GM19328 (cell line): ENCODE results near the gene CCT8.
A peak's percentile ranks its signal among the peaks of the same experiment; 100 is the strongest.
"Not testable (repeated sequence)": the region's sequence is repeated elsewhere in the genome, so short reads cannot be mapped to it uniquely, and the experiment has no call there.

Experiments used
- ATAC-seq: cut with Tn5 transposase; IDR thresholded peaks from one replicate; pipeline ENCODE4 v1.9.1; 2021; ENCODE audit warnings: mild to moderate bottlenecking, moderate library complexity; ENCODE audit not compliant: unreplicated experiment

The CCT8 gene

GRCh38 chr21:29024474-29025327 is 48.7 kb downstream of the CCT8 start, which contains the start of gene USP16:
Gene USP16, plus strand, starts transcription at chr21:29024668. Its CDS starts 3,246 bp downstream, at chr21:29027914.
- peak; percentile 99 for ATAC-seq

GRCh38 chr21:29022166-29022565 is 51.3 kb downstream of the CCT8 start:
- no peak for ATAC-seq

- peak; percentile 18 for ATAC-seq
Measured at GRCh38 chr21:29018540-29018939, 54.9 kb downstream of the CCT8 start.

GRCh38 chr21:29017639-29018237 is 55.7 kb downstream of the CCT8 start:
- ATAC-seq: no peak

- ATAC-seq: not testable (repeated sequence)
Measured at GRCh38 chr21:29011236-29011635, 62.2 kb downstream of the CCT8 start.

GRCh38 chr21:29008367-29008766 is 65.1 kb downstream of the CCT8 start:
- ATAC-seq: no peak

GRCh38 chr21:29007810-29008209 is 65.6 kb downstream of the CCT8 start:
- ATAC-seq: no peak

- ATAC-seq: no peak
Measured at GRCh38 chr21:29007135-29007534, 66.3 kb downstream of the CCT8 start.
